GM12878 (cell line): ENCODE data around the gene ZNF644. TPM values are rescaled to one million over a fixed set of nuclear protein-coding genes. Genes with fewer than 3 reads are reported as not detected.

Experiments used
- ATAC-seq: fragments of 200-7000 bp; cut with Tn5 transposase; 3 replicates; pipeline ENCODE4 v1.9.1; 2020; ENCODE audit warnings: mild to moderate bottlenecking, moderate library complexity
- BruUV-seq: library from RNA; stranded (reverse); fragments of 400-500 nt; replicated peaks from 2 replicates; lab custom pipeline; 2021; lab: Mats Ljungman, UMichigan
- CTCF ChIA-PET: fragments of 300-600 bp; sonication (Branson Sonifier 250); formaldehyde crosslinking; extraction: SDS; loops from one replicate; lab custom pipeline; 2021; ENCODE audit warnings: inconsistent platforms; lab: Yijun Ruan, JAX
- POLR2A ChIA-PET: fragments of 350-600 bp; formaldehyde crosslinking; extraction: SDS; loops from one replicate; lab custom pipeline; 2021; ENCODE audit warnings: inconsistent platforms; lab: Charles Lee
- RAD21 ChIA-PET: fragments of 300-600 bp; sonication (Branson Sonifier 250); formaldehyde crosslinking; loops from one replicate; lab custom pipeline; 2023; ENCODE audit warnings: antibody characterized with exemption; ENCODE audit not compliant: unreplicated experiment; lab: Charles Lee
- SMC1A ChIA-PET: fragments of 300-600 bp; sonication (Branson Sonifier 250); formaldehyde crosslinking; loops from one replicate; lab custom pipeline; 2023; ENCODE audit not compliant: unreplicated experiment, uncharacterized antibody; lab: Charles Lee
- DNase-seq: peaks from one replicate; pipeline ENCODE4 v3.0.0-alpha.2; 2011; ENCODE audit warnings: low read depth, low spot score
- FAIRE-seq: peaks from 3 replicates; lab custom pipeline; 2011; peaks lifted over from hg19 to GRCh38; lab: Jason Lieb, UNC
- H2AFZ ChIP-seq: 2 replicates; pipeline ENCODE4 v1.6.0; 2011; ENCODE audit warnings: low read depth, low read length, control low read depth; ENCODE audit not compliant: control insufficient read depth
- H3K27ac ChIP-seq: 2 replicates; pipeline ENCODE4 v1.5.1; 2011; ENCODE audit warnings: control low read depth; ENCODE audit not compliant: control insufficient read depth, insufficient read depth
- H3K27me3 ChIP-seq, 2 experiments: replicated peaks in 1 of 2; 2 replicates each; pipeline versions ENCODE4 v1.6.0 to v1.6.1; 2011; ENCODE audit warnings: low read length in 1 of 2; ENCODE audit not compliant: control insufficient read depth in 2 of 2, insufficient read depth in 2 of 2
- H3K36me3 ChIP-seq, 2 experiments: 2 replicates each; pipeline ENCODE4 v1.5.1; 2011; ENCODE audit warnings: low read length in 1 of 2; ENCODE audit not compliant: control insufficient read depth in 2 of 2, insufficient read depth in 2 of 2
- H3K4me1 ChIP-seq: 2 replicates; pipeline ENCODE4 v1.6.1; 2011; ENCODE audit warnings: mild to moderate bottlenecking, low read length, moderate library complexity, mixed read lengths; ENCODE audit not compliant: control insufficient read depth, insufficient read depth
- H3K4me2 ChIP-seq: 2 replicates; pipeline ENCODE4 v1.6.0; 2011; ENCODE audit warnings: control low read depth; ENCODE audit not compliant: control insufficient read depth, insufficient read depth
- H3K4me3 ChIP-seq: fragments of 200-600 bp; sonication (generic); 2 replicates; pipeline ENCODE4 v1.5.1; 2016
- H3K79me2 ChIP-seq: 2 replicates; pipeline ENCODE4 v1.6.0; 2011; ENCODE audit warnings: low read length; ENCODE audit not compliant: control insufficient read depth, insufficient read depth
- H3K9ac ChIP-seq: 2 replicates; pipeline ENCODE4 v1.8.0; 2011; ENCODE audit warnings: low read length, control low read depth, mixed read lengths; ENCODE audit not compliant: control insufficient read depth, insufficient read depth
- H3K9me3 ChIP-seq: replicated peaks from 3 replicates; pipeline ENCODE4 v1.5.1; 2011; ENCODE audit warnings: mild to moderate bottlenecking, low read length; ENCODE audit not compliant: control insufficient read depth, insufficient read depth
- H4K20me1 ChIP-seq: 2 replicates; pipeline ENCODE4 v1.6.0; 2011; ENCODE audit not compliant: control insufficient read depth, insufficient read depth
- CBX5 ChIP-seq: sonication (generic); IDR thresholded peaks from 2 replicates; pipeline ENCODE4 v1.6.1; 2016; ENCODE audit warnings: low read depth, moderate library complexity, mild to moderate bottlenecking, inconsistent platforms
- FOS ChIP-seq: IDR thresholded peaks from 3 replicates; pipeline ENCODE4 v1.6.1; 2011; ENCODE audit warnings: borderline replicate concordance; ENCODE audit not compliant: insufficient read length; ENCODE audit errors: extremely low read depth
- HCFC1 ChIP-seq: fragments of 150-350 bp; IDR thresholded peaks from 2 replicates; pipeline ENCODE4 v1.6.1; 2014; ENCODE audit warnings: low read length
- HDAC2 ChIP-seq: fragments of 200-600 bp; sonication (generic); IDR thresholded peaks from 2 replicates; pipeline ENCODE4 v1.6.1; 2017
- HDGF ChIP-seq: fragments of 450-650 bp; IDR thresholded peaks from 2 replicates; pipeline ENCODE4 v1.6.1; 2016; ENCODE audit warnings: antibody characterized with exemption
- JUNB ChIP-seq: IDR thresholded peaks from 2 replicates; pipeline ENCODE4 v1.6.1; 2016; ENCODE audit warnings: antibody characterized with exemption, mild to moderate bottlenecking
- NFYB ChIP-seq: IDR thresholded peaks from 2 replicates; pipeline ENCODE4 v1.6.1; 2011; ENCODE audit warnings: low read depth, mild to moderate bottlenecking, low read length, improper control_type of control experiment, moderate library complexity; ENCODE audit not compliant: insufficient read depth
- RAD21 ChIP-seq: IDR thresholded peaks from 2 replicates; pipeline ENCODE4 v1.6.1; 2011; ENCODE audit warnings: mild to moderate bottlenecking, low read depth, low read length, moderate library complexity; ENCODE audit not compliant: insufficient read depth
- RBBP5 ChIP-seq: fragments of 200-600 bp; sonication (generic); conservative IDR thresholded peaks from 2 replicates; pipeline ENCODE4 v1.6.1; 2016
- SIN3A ChIP-seq: IDR thresholded peaks from 2 replicates; pipeline ENCODE4 v1.6.1; 2012; ENCODE audit warnings: low read depth, low read length, improper control_type of control experiment
- SMAD1 ChIP-seq: fragments of 450-650 bp; IDR thresholded peaks from 2 replicates; pipeline ENCODE4 v1.6.1; 2018; ENCODE audit warnings: mild to moderate bottlenecking, low read depth; ENCODE audit not compliant: partially characterized antibody
- SRF ChIP-seq, 2 experiments: IDR thresholded peaks; 2 replicates each; pipeline ENCODE4 v1.6.1; 2011; ENCODE audit warnings: low read depth in 2 of 2, low read length in 2 of 2, mild to moderate bottlenecking in 1 of 2, moderate library complexity in 1 of 2
- STAT1 ChIP-seq: fragments of 450-650 bp; conservative IDR thresholded peaks from 2 replicates; pipeline ENCODE4 v1.6.1; 2014; ENCODE audit warnings: antibody characterized with exemption, mild to moderate bottlenecking
- TCF12 ChIP-seq: IDR thresholded peaks from 2 replicates; pipeline ENCODE4 v1.6.1; 2011; ENCODE audit warnings: low read depth, mild to moderate bottlenecking, low read length
- TCF7 ChIP-seq: IDR thresholded peaks from 2 replicates; pipeline ENCODE4 v1.6.1; 2014; ENCODE audit warnings: antibody characterized with exemption, borderline replicate concordance
- ZNF207 ChIP-seq: fragments of 450-650 bp; IDR thresholded peaks from 2 replicates; pipeline ENCODE4 v1.6.1; 2014; ENCODE audit warnings: antibody characterized with exemption, mild to moderate bottlenecking, borderline replicate concordance
- WGBS: methylation state at CpG from one replicate; pipeline ENCODE4 v1.1.6; 2016; ENCODE audit warnings: low lambda C conversion rate; ENCODE audit not compliant: insufficient replicate concordance, insufficient coverage; ENCODE audit errors: missing lambda C conversion rate; 5-methylcytosine and 5-hydroxymethylcytosine counted together
- in situ Hi-C: fragments of 300-500 bp; cut with MboI; formaldehyde crosslinking; loops from 9 replicates; pipeline ENCODE4 v1.14.3; 2018; ENCODE audit warnings: mixed read lengths
- intact Hi-C: fragments of 100-400 bp; cut with micrococcal nuclease; formaldehyde crosslinking; loops from one replicate; pipeline ENCODE4 v1.14.2; 2022; ENCODE audit not compliant: unreplicated experiment
- polyA plus RNA-seq, 11 experiments: library from polyadenylated mRNA; depleted of rRNA in 4 of 11; unstranded in 6 of 11; stranded (reverse) in 5 of 11; fragments of >200 nt; fragmentation: Nextera tagmentation in 4 of 11; fragmentation: Illumina TruSeq in 1 of 11; extraction: Ambion mirVana in 4 of 11; extraction: Trizol in 1 of 11; gene quantifications; 1 replicate in 1 of 11; 2 replicates in 10 of 11; pipeline versions ENCODE4 v1.2.1 to v1.2.3, GENCODE V29; 2011 to 2016; ENCODE audit warnings: inconsistent platforms in 2 of 11, missing spikeins in 2 of 11, low read depth in 1 of 11
- total RNA-seq, 4 experiments: library from RNA; depleted of rRNA in 3 of 4; stranded (reverse); fragments of >200 nt in 3 of 4; fragmentation: Illumina TruSeq in 1 of 4; extraction: Trizol in 1 of 4; gene quantifications; 2 replicates each; pipeline versions ENCODE4 v1.2.1 to v1.2.3, GENCODE V29; 2013 to 2021
- TF ChIP-seq, protein P1 (sequence below): IDR thresholded peaks from 2 replicates; pipeline ENCODE4 v1.6.1; 2012; ENCODE audit warnings: mild to moderate bottlenecking, low read depth, low read length
- TF ChIP-seq, protein P2 (sequence below): fragments of 450-650 bp; conservative IDR thresholded peaks from 2 replicates; pipeline ENCODE4 v1.6.1; 2017; ENCODE audit warnings: mild to moderate bottlenecking, moderate library complexity

The ZNF644 gene
- total and polyA plus RNA-seq, 10 of the 15 experiments (the other 5 are each of a cell fraction or from before 2014, with no cell fraction given), result 17.7 to 55.3 (median 29.5) TPM

DNA sequence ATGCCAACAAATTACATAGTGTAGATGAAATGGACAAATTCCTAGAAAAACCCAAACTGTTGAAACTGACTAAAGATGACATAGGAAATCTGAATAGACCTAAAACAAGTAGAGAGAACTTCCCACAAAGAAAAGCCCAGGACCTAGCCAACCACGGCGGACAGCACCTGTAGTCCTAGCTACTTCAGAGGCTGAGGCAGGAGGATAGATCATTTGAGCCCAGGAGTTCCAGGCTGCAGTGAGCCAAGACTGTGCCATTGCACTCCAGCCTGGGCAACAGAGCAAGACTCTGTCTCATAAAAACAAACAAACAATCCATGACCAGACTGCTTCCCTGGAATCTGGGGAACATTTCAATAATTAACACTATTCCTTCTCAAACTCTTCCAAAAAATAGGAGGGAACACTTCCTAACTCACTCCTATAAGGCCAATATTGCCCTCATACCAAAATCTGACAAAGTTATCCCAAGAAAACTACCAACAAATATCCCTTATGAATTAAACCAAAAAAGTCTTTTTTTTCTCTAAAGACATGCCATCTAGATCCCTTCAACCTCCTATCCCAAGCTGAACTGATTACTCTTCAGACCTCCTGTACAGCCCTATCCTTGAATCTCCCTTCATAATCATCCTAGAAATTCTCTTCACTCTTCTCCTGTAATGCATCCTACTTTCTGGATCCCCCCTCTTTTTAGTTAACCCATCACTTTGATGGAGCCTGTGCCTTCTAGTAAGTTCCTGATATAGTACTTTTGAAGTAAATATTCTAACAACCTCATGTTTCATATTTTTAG, 15.5 kb downstream of the ZNF644 start (continued):
- TF ChIP-seq ZNF207, result no peak
- TF ChIP-seq TCF7, result no peak
- no peak for TF ChIP-seq SIN3A
- no peak for TF ChIP-seq JUNB
- TF ChIP-seq HDGF, result no peak
- no peak for TF ChIP-seq RBBP5

DNA sequence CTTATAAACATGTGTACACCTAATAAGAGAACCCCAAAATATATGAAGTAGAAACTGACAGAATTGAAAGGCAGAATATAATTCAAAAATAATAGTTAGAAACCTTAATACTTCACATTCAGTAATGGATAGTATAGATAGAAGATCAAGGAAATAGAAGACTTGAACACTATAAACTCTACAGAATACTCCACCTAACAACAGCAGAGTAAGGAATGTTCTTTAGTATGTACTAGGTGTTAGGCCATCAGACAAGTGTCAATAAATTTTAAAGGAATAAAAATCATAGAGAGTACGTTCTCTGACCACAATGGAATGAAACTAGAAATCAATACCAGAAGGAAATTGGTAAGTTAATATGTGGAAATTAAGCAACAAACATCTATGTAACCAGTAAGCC, 16.6 kb downstream of the ZNF644 start:
- ChIA-PET RAD21 (no interaction called here), POLR2A (no interaction called here), SMC1A (interaction anchor here (0.9 kb wide), 1 partner anchor 21 kb away, joined by 3 read pairs; no protein-coding TSS in a partner anchor), CTCF (interaction anchor here (0.6 kb wide), 2 partner anchors 50 to 150 kb away, joined by 3 to 5 read pairs; no protein-coding TSS in a partner anchor)
- intact Hi-C loops (loop anchor here (10.0 kb wide), 1 partner anchor 60 kb away; no protein-coding TSS in a partner anchor), in situ Hi-C loops (no loop called here)
- peaks cover 59% of the 10 kb centered on the region for H3K79me2 ChIP-seq
- H3K27me3 ChIP-seq, result no peaks in the 10 kb centered on the region
- H3K27ac ChIP-seq, result no peak overlapping the region
- no TSS peak for BruUV-seq
- no peak for DNase-seq
- H4K20me1 ChIP-seq, result no peaks in the 10 kb centered on the region; the same call in 1 of the 2 replicates
- H3K9ac ChIP-seq, result no peak overlapping the region
- H3K36me3 ChIP-seq, result peaks cover 0 to 2% of the 10 kb centered on the region in 2 experiments; a peak in 1 of 4 replicates
- no peak for FAIRE-seq
- whole genome bisulfite sequencing, result 30% methylated on average over 1 of the region's 1 CpG
- H3K9me3 ChIP-seq, result peaks cover 10% of the 10 kb centered on the region
- ATAC-seq, result no peak
- H3K4me3 ChIP-seq, result no peak overlapping the region
- H3K4me2 ChIP-seq, result no peak overlapping the region
- H2AFZ ChIP-seq, result no peak overlapping the region
- H3K4me1 ChIP-seq, result no peaks in the 10 kb centered on the region
- TF ChIP-seq HCFC1 (no peak), SRF (IDR thresholded peaks at IDR 0.05; ENCODE audit: low read depth in 2 of 2, low read length in 2 of 2) (no peak), CBX5 (no peak), FOS (no peak), HDAC2 (no peak), HDGF (no peak), RAD21 (no peak), TCF12 (no peak), NFYB (no peak), STAT1 (no peak), SMAD1 (no peak), JUNB (no peak)
- TF ChIP-seq, protein P1, sequence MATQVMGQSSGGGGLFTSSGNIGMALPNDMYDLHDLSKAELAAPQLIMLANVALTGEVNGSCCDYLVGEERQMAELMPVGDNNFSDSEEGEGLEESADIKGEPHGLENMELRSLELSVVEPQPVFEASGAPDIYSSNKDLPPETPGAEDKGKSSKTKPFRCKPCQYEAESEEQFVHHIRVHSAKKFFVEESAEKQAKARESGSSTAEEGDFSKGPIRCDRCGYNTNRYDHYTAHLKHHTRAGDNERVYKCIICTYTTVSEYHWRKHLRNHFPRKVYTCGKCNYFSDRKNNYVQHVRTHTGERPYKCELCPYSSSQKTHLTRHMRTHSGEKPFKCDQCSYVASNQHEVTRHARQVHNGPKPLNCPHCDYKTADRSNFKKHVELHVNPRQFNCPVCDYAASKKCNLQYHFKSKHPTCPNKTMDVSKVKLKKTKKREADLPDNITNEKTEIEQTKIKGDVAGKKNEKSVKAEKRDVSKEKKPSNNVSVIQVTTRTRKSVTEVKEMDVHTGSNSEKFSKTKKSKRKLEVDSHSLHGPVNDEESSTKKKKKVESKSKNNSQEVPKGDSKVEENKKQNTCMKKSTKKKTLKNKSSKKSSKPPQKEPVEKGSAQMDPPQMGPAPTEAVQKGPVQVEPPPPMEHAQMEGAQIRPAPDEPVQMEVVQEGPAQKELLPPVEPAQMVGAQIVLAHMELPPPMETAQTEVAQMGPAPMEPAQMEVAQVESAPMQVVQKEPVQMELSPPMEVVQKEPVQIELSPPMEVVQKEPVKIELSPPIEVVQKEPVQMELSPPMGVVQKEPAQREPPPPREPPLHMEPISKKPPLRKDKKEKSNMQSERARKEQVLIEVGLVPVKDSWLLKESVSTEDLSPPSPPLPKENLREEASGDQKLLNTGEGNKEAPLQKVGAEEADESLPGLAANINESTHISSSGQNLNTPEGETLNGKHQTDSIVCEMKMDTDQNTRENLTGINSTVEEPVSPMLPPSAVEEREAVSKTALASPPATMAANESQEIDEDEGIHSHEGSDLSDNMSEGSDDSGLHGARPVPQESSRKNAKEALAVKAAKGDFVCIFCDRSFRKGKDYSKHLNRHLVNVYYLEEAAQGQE, result no peak
- TF ChIP-seq, protein P2, sequence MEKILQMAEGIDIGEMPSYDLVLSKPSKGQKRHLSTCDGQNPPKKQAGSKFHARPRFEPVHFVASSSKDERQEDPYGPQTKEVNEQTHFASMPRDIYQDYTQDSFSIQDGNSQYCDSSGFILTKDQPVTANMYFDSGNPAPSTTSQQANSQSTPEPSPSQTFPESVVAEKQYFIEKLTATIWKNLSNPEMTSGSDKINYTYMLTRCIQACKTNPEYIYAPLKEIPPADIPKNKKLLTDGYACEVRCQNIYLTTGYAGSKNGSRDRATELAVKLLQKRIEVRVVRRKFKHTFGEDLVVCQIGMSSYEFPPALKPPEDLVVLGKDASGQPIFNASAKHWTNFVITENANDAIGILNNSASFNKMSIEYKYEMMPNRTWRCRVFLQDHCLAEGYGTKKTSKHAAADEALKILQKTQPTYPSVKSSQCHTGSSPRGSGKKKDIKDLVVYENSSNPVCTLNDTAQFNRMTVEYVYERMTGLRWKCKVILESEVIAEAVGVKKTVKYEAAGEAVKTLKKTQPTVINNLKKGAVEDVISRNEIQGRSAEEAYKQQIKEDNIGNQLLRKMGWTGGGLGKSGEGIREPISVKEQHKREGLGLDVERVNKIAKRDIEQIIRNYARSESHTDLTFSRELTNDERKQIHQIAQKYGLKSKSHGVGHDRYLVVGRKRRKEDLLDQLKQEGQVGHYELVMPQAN, result no peak
